Keratinocyte (primary cell): ENCODE data around the gene ACADVL. TPM values are rescaled to one million over a fixed set of nuclear protein-coding genes. Genes with fewer than 3 reads are reported as not detected.

Experiments used
- DNase-seq: peaks from one replicate; pipeline ENCODE4 v3.0.0-alpha.2; 2011; ENCODE audit warnings: low read depth, missing footprints, low spot score
- FAIRE-seq: peaks from 2 replicates; lab custom pipeline; 2011; peaks lifted over from hg19 to GRCh38; lab: Jason Lieb, UNC
- H2AFZ ChIP-seq: 2 replicates; pipeline ENCODE4 v1.6.0; 2012; ENCODE audit warnings: low read length, control low read depth, inconsistent platforms; ENCODE audit not compliant: control insufficient read depth
- H3K27ac ChIP-seq: 2 replicates; pipeline ENCODE4 v1.5.1; 2011; ENCODE audit warnings: low read length; ENCODE audit not compliant: control insufficient read depth, insufficient read depth
- H3K27me3 ChIP-seq: 3 replicates; pipeline ENCODE4 v1.6.0; 2011; ENCODE audit warnings: low read length; ENCODE audit not compliant: control insufficient read depth, insufficient read depth; ENCODE audit errors: extremely low read depth
- H3K36me3 ChIP-seq, 2 experiments: 2 replicates in 1 of 2; 3 replicates in 1 of 2; pipeline ENCODE4 v1.5.1; 2011; ENCODE audit warnings: low read length in 2 of 2, mild to moderate bottlenecking in 1 of 2; ENCODE audit not compliant: control insufficient read depth in 2 of 2, insufficient read depth in 2 of 2; ENCODE audit errors: extremely low read depth in 1 of 2
- H3K4me1 ChIP-seq: 3 replicates; pipeline ENCODE4 v1.5.1; 2011; ENCODE audit warnings: low read length; ENCODE audit not compliant: control insufficient read depth, insufficient read depth; ENCODE audit errors: extremely low read depth
- H3K4me2 ChIP-seq: 3 replicates; pipeline ENCODE4 v1.6.0; 2011; ENCODE audit warnings: low read depth, low read length; ENCODE audit not compliant: control insufficient read depth, insufficient read depth; ENCODE audit errors: extremely low read depth
- H3K4me3 ChIP-seq, 3 experiments: fragments of 200-600 bp in 1 of 3; sonication (generic) in 1 of 3; 2 replicates in 2 of 3; 3 replicates in 1 of 3; pipeline ENCODE4 v1.5.1; 2011 to 2016; ENCODE audit warnings: low read length in 3 of 3, mild to moderate bottlenecking in 3 of 3, control low read depth in 2 of 3, inconsistent platforms in 1 of 3, low read depth in 1 of 3, mixed read lengths in 1 of 3, mixed run types in 1 of 3, moderate library complexity in 1 of 3; ENCODE audit not compliant: control insufficient read depth in 2 of 3, insufficient read depth in 2 of 3; ENCODE audit errors: extremely low read depth in 1 of 3
- H3K79me2 ChIP-seq: 2 replicates; pipeline ENCODE4 v1.6.0; 2012; ENCODE audit warnings: low read length; ENCODE audit not compliant: control insufficient read depth, insufficient read depth
- H3K9ac ChIP-seq: 3 replicates; pipeline ENCODE4 v1.6.0; 2011; ENCODE audit warnings: low read length; ENCODE audit not compliant: control insufficient read depth, insufficient read depth; ENCODE audit errors: extremely low read depth
- H3K9me1 ChIP-seq: 3 replicates; pipeline ENCODE4 v1.6.0; 2011; ENCODE audit warnings: low read length; ENCODE audit not compliant: control insufficient read depth, insufficient read depth; ENCODE audit errors: extremely low read depth
- H3K9me3 ChIP-seq: 2 replicates; pipeline ENCODE4 v1.5.1; 2012; ENCODE audit warnings: low read depth, low read length; ENCODE audit not compliant: control insufficient read depth
- H4K20me1 ChIP-seq: 3 replicates; pipeline ENCODE4 v1.6.0; 2011; ENCODE audit warnings: low read length; ENCODE audit not compliant: control insufficient read depth, insufficient read depth; ENCODE audit errors: extremely low read depth
- EZH2 ChIP-seq: IDR thresholded peaks from one replicate; pipeline ENCODE4 v1.6.1; 2012; ENCODE audit warnings: inconsistent platforms, mild to moderate bottlenecking, low read length, moderate library complexity
- dilution Hi-C: fragments of 300-500 bp; cut with MboI; formaldehyde crosslinking; loops from one replicate; pipeline ENCODE4 v1.7.0; 2020; ENCODE audit warnings: low sequenced_read_pairs; ENCODE audit not compliant: extremely low pct_ligation_motif_present
- polyA plus RNA-seq, 5 experiments: library from polyadenylated mRNA; depleted of rRNA in 3 of 5; stranded (reverse) in 3 of 5; stranded (forward) in 1 of 5; unstranded in 1 of 5; fragments of >200 nt; gene quantifications; 1 replicate in 1 of 5; 2 replicates in 3 of 5; 3 replicates in 1 of 5; pipeline versions ENCODE4 v1.2.1 to v1.2.3, GENCODE V29; 2011 to 2012; ENCODE audit warnings: missing spikeins in 2 of 5, low read depth in 1 of 5, low replicate concordance in 1 of 5
- TF ChIP-seq, protein P1 (sequence below), 3 experiments: IDR thresholded peaks in 1 of 3; conservative IDR thresholded peaks in 1 of 3; optimal IDR thresholded peaks in 1 of 3; 2 replicates in 2 of 3; 3 replicates in 1 of 3; pipeline versions ENCODE3 to v1.5.1; 2011; ENCODE audit warnings: low read length in 3 of 3, mild to moderate bottlenecking in 3 of 3, moderate library complexity in 2 of 3, control low read depth in 1 of 3, inconsistent platforms in 1 of 3; ENCODE audit not compliant: insufficient read depth in 2 of 3; ENCODE audit errors: extremely low read depth in 1 of 3

ACADVL gene
- polyA plus RNA-seq, 1 donor (not counting 4 experiments of a cell fraction or from before 2014, with no cell fraction given) = 301 TPM

DNA sequence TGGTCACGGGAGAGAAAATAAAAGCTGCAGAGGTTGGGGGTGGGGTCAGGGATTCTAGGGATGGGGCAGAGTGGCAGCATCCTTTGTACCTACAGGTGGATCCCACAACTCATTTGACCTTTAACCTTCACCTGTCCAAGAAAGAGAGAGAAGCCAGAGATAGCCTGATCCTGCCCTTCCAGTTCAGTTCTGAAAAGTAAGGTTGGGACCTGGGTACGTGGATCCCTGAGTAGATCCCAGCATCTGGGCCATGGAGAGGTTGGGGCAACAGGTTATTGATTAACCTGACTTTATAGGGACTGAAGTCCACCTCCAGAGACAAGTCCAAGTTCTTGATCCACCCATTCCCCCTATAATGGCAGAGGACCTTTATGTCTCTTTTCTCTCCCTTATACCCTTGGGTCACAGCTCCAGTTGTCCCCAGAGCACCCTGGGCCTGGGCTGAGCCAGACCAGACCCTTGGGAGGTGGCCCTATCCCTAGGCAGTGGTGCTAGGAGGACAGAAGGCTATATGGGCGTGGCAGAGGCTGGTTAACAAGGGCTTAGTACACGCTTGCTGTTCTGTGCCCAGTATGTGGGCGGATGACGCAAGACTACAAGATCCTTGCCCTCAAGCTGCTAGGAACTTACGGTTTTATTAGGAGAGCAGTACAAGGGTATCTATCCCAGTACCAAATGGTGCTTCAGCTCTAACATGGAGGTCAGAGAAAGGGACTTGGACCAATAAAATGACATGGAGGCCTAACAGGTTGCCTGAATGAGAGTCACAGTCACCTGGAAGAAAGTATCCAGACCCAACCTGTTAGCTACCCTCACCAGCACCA, 39.2 kb downstream of the ACADVL start:
- Histone ChIP-seq H4K20me1 (no peaks in the 10 kb centered on the region), H3K9me1 (no peaks in the 10 kb centered on the region), H3K4me1 (peaks cover 34% of the 10 kb centered on the region), H3K27me3 (no peaks in the 10 kb centered on the region), H3K4me3 (no peak overlapping the region), H3K36me3 (peaks cover 8 to 40% of the 10 kb centered on the region in 2 experiments), H3K9ac (peak overlapping the region; percentile 6), H3K9me3 (no peaks in the 10 kb centered on the region), H3K79me2 (peaks cover 3% of the 10 kb centered on the region), H3K27ac (peak overlapping the region; percentile 46), H3K4me2 (peak overlapping the region; percentile 27), H2AFZ (no peak overlapping the region)
- TF ChIP-seq, protein P1, sequence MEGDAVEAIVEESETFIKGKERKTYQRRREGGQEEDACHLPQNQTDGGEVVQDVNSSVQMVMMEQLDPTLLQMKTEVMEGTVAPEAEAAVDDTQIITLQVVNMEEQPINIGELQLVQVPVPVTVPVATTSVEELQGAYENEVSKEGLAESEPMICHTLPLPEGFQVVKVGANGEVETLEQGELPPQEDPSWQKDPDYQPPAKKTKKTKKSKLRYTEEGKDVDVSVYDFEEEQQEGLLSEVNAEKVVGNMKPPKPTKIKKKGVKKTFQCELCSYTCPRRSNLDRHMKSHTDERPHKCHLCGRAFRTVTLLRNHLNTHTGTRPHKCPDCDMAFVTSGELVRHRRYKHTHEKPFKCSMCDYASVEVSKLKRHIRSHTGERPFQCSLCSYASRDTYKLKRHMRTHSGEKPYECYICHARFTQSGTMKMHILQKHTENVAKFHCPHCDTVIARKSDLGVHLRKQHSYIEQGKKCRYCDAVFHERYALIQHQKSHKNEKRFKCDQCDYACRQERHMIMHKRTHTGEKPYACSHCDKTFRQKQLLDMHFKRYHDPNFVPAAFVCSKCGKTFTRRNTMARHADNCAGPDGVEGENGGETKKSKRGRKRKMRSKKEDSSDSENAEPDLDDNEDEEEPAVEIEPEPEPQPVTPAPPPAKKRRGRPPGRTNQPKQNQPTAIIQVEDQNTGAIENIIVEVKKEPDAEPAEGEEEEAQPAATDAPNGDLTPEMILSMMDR (optimal IDR thresholded peaks at IDR 0.05 in 1 of 3, IDR thresholded peaks at IDR 0.05 in 1 of 3, conservative IDR thresholded peaks at IDR 0.05 in 1 of 3; ENCODE audit: extremely low read depth in 1 of 3, insufficient read depth in 2 of 3, low read length in 3 of 3) = no peak
- no peak for TF ChIP-seq EZH2
- peak; percentile 82 for FAIRE-seq
- DNase-seq = no peak
- dilution Hi-C loops = no loop called here

DNA sequence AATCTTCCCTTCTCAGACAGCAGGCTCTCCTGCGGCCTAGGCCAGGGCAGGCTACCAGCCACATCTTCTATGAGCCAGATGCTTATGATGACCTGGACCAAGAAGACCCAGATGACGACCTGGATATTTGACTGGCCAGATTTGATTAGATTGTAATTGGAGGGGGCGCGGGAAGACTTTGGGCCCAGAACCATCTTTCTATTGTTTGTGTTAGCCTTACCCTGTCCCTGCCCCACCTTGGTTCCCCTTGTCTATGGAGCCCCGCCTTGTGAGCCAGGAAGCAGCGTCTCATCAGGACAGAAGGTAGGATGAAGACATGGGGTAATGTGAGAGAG, 39.8 kb downstream of the ACADVL start:
- dilution Hi-C loops = no loop called here
- H3K36me3 ChIP-seq = peaks cover 7 to 36% of the 10 kb centered on the region in 2 experiments
- H3K27me3 ChIP-seq = no peaks in the 10 kb centered on the region
- no peak for TF ChIP-seq EZH2
- TF ChIP-seq, protein P1 (optimal IDR thresholded peaks at IDR 0.05 in 1 of 3, IDR thresholded peaks at IDR 0.05 in 1 of 3, conservative IDR thresholded peaks at IDR 0.05 in 1 of 3; ENCODE audit: extremely low read depth in 1 of 3, insufficient read depth in 2 of 3, low read length in 3 of 3) = no peak
- H3K9me1 ChIP-seq = no peaks in the 10 kb centered on the region
- no peak for FAIRE-seq
- H3K27ac ChIP-seq = peak overlapping the region; percentile 46
- no peak overlapping the region for H3K4me3 ChIP-seq
- H3K4me1 ChIP-seq = peaks cover 34% of the 10 kb centered on the region
- DNase-seq = no peak
- peaks cover under 1% of the 10 kb centered on the region for H3K79me2 ChIP-seq
- no peaks in the 10 kb centered on the region for H3K9me3 ChIP-seq
- H3K9ac ChIP-seq = no peak overlapping the region
- H4K20me1 ChIP-seq = no peaks in the 10 kb centered on the region
- H2AFZ ChIP-seq = no peak overlapping the region
- H3K4me2 ChIP-seq = peak overlapping the region; percentile 27
